Measurements from ENCODE around the gene ZNF592.

The ZNF592 gene

DNA sequence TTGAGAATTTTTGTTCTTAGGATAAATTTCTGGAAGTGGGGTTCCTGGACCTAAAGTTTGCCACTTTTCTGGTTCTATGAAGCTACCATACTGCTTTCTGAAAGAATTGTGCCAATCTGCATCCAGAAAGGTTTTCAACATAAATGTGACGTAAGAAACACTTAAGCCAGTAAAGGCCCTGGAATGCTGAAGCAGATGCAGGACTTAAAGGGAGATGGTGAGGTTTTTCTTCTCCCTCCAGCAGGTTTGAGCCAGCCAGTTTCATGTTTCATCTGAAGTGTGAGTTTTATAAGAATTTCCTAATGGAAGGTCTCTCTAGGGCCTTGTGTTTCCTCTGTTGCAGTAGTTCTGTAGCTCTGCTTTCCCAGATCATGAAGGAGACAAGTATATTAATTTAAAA is 33.1 kb downstream of the ZNF592 start:
- DNase-seq (ENCODE audit: low read depth in 2 of 2): no peak

DNA sequence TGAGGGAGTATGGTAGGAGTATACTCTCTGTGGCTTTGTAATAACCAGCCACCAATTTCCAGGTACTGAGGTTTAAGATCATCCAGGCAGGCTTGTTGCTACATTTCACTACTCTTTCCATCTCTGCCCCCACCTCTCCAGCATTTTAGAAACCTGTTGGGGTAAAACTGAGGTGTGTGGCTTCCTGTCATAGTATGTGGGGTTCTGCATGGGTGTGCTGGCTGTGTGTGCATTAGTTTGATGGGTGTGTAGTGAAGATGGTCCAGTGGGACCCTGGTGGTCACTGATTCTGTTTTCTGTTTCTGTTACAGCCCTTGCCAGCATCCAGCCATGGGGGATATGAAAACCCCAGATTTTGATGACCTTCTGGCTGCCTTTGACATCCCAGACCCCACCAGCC is 34.0 kb downstream of the ZNF592 start:
- no peak for DNase-seq (ENCODE audit: low read depth in 2 of 2)

DNA sequence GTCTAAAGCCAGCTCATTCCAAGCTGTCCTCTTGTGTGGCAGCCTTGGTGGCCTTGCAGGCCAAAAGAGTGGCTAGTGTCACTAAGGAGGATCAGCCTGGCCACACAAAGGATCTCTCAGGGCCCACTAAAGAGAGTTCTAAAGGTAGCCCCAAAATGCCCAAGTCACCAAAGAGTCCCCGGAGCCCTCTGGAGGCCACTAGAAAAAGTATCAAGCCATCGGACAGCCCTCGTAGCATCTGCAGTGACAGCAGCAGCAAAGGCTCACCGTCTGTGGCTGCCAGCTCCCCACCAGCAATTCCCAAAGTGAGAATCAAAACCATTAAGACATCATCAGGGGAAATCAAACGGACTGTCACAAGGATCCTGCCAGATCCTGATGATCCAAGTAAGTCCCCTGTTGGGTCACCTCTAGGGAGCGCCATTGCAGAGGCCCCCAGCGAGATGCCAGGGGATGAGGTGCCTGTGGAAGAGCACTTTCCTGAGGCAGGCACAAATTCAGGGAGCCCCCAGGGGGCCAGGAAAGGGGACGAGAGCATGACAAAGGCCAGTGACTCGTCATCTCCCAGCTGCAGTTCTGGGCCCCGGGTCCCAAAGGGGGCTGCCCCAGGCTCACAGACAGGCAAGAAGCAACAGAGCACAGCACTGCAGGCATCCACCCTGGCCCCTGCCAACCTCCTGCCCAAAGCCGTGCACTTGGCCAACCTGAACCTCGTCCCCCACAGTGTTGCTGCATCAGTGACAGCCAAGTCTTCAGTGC is 35.3 kb downstream of the ZNF592 start:
- no peak for DNase-seq (ENCODE audit: low read depth in 2 of 2)

DNA sequence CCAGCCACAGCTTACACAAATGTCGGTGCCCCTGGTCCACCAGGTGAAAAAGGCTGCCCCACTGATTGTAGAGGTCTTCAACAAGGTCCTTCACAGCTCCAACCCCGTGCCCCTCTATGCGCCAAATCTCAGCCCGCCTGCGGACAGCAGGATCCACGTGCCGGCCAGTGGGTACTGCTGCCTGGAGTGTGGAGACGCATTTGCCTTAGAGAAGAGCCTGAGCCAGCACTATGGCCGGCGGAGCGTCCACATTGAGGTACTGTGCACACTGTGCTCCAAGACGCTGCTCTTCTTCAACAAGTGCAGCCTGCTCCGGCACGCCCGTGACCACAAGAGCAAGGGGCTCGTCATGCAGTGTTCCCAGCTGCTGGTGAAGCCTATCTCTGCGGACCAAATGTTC is 35.9 kb downstream of the ZNF592 start:
- no peak for DNase-seq (ENCODE audit: low read depth in 2 of 2)

DNA sequence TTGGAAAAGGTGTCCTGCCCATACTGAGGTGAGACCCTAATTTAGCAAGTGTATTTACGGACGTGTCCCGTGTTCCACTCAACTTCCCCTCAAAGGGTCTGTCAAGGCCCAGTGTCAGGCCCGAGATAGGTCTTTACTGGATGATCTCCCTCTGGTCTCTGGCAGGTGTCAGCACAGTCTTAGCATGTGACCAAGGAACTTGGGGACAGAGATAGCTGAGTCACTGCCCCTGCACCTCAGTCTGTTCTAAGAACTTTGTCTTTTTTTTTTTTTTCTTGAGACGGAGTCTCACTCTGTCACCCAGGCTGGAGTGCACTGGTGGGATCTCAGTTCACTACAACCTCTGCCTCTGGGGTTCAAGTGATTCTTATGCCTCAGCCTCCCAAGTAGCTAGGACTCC is 36.7 kb downstream of the ZNF592 start:
- DNase-seq (ENCODE audit: low read depth in 2 of 2): no peak

DNA sequence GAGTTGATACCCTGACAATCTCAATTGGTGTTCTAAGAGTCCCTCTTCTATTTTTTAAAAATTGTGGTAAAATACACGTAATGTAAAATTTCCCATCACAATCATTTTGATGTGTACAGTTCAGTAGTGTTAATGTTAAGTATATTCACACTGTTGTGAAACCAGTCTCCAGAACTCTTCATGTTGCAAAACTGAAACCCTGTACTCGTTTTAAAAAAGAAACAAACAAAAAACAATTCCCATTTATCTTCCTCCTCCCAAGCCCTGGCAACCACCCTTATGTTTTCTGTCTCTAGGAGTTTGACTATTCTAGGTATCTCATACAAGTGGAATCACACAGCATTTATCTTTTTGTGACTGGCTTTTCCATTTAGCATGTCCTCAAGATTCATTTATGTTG is 40.1 kb downstream of the ZNF592 start:
- DNase-seq (ENCODE audit: low read depth in 2 of 2): no peak

DNA sequence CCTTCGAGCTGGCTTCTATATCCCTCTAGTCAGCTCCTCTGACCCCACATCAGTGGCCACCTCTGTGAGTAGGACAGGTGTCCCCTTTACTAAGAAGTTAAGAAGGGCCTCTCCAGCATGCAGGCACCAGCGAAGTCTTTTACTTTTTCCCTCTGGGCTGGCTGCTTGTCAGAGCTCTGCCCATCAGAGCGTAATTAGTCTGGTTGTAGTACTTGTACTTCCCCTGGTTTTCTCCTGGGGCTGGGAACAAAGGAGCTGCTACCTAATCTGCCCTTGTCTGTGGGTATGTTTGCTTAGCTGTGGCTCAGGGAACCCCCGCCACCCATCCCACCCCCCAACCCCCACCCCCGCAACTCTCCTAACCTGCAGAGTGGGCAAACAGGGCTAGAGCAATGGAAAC is 41.4 kb downstream of the ZNF592 start:
- no peak for DNase-seq (ENCODE audit: low read depth in 2 of 2)

DNA sequence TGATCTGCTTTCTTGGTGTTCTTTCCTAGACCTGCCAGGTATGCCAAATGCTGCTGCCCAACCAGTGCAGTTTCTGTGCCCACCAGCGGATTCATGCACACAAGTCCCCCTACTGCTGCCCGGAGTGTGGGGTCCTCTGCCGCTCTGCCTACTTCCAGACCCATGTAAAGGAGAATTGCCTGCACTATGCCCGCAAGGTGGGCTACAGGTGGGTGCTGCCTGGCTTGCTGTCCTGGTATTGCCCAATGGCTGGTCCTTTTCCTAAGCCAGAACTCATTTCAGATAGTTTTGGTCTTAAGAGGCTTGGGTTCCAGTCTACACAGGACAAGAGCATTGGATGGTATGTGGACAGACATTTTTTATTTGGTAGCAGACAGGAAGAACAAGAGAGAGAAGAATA is 42.3 kb downstream of the ZNF592 start:
- no peak for DNase-seq (ENCODE audit: low read depth in 2 of 2)

DNA sequence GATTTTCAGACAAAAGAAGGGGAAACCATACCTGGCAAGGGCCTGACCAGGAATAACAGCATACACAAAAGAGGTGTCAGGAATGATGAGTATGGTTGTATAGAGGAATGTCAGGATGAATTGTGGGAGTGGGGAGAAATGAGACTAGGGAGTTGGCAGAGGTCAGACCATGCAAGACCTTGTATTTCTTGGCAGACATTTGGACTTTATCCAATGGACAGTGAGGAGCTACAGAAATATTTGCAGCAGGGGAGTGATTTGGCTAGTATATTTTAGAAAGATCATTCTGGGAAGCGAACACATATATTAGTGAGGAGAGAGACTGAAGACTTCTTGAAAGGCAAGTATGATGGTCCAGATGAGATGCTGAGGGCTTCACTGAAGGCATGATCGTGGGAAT is 43.4 kb downstream of the ZNF592 start:
- no peak for DNase-seq (ENCODE audit: low read depth in 2 of 2)

DNA sequence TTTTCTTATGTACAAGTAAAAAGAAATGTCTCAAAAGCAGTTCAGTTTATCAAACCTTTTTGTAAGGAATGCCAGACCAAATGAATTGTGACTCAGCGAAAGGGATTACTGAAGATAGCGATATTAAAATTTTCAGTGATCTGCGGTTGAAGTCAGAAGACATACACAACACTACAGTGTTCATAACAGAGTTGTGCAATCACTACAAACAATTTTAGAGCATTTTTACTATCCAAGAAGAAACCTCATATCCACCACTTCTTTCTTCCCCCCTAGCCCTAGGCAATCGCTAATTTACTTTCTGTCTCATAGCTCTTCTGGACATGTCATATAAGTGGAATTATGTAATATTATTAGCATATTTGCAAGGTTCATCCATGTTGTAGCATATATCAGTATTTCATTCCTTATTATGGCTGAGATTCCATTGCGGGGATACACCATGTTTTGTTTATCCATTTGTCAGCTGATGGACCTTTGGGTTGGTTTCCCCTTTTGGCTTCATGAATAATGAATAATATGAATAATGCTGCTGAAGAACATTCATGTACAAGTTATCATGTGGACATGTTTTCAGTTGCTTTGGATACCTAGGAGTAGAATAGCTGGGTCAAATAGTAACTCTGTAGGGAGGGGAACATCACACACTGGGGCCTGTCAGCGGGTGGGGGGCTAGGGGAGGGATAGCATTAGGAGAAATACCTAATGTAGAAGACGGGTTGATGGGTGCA is 45.2 kb downstream of the ZNF592 start:
- no peak for DNase-seq (ENCODE audit: low read depth in 2 of 2)

DNA sequence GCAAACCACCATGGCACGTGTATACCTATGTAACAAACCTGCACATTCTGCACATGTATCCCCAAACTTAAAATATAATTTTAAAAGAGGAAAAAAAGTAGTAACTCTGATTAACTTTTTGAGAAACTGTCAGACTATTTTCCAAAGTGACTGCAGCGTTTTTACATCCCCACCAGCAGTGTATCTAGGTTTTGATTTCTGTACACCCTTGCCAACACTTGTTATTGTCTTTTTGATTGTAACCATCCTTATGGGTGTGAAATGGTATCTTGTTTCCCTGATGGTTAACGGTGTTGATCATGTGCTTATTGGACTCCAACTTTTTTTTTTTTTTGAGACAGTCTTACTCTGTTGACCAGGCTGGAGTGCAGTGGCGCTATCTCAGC is 45.8 kb downstream of the ZNF592 start:
- no peak for DNase-seq (ENCODE audit: low read depth in 2 of 2)

DNA sequence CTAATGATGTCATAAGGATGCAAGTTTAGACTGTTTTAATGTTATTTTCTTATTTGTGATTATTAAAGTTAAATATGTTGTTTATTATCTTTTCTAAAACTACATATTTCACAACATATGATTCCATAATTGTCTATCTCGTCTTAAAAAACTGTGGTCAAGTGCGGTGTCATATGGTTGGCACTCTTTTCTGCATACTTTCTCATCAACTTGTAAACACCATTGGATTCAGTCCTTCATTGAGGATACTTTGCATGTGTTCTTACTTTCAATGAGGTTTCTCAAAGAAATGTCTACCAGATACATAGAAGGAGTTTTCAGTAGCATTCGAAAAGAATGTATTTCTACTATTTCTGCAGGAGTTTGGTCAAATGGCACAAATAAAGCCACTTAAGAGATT is 46.8 kb downstream of the ZNF592 start:
- DNase-seq (ENCODE audit: low read depth in 2 of 2): no peak

DNA sequence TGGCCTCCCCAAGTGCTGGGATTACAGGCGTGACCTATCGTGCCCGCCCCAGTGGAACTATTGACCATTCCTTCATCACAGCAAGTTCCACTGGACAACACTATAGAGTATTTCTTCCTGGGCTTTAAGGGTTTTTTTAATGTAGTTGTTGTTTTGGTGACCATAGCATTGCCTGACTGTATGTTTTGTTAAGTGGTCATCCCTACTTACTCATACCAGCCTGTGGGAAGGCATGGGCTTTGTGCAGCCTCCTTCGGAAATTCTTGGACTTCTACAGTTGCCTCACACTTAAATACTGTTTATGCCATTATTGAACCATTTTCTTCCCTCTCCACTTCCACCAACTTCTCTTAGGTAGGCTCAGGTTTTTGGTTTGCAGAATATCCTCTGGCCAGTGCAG is 48.8 kb downstream of the ZNF592 start:
- no peak for DNase-seq (ENCODE audit: low read depth in 2 of 2)

DNA sequence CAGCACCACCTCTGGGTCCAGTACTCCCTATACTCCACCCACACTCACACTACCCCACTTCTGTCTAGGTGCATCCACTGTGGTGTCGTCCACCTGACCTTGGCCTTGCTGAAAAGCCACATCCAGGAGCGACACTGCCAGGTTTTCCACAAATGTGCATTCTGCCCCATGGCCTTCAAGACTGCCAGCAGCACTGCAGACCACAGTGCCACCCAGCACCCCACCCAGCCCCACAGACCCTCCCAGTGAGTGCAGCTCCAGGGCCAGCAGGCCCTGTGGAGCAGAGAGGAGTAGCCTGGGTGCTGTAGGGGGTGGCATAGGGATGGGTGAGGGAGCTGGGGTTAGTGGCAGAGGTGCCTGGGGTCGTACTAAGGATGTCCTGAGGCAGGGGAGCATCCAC is 49.4 kb downstream of the ZNF592 start:
- no peak for DNase-seq (ENCODE audit: low read depth in 2 of 2)

DNA sequence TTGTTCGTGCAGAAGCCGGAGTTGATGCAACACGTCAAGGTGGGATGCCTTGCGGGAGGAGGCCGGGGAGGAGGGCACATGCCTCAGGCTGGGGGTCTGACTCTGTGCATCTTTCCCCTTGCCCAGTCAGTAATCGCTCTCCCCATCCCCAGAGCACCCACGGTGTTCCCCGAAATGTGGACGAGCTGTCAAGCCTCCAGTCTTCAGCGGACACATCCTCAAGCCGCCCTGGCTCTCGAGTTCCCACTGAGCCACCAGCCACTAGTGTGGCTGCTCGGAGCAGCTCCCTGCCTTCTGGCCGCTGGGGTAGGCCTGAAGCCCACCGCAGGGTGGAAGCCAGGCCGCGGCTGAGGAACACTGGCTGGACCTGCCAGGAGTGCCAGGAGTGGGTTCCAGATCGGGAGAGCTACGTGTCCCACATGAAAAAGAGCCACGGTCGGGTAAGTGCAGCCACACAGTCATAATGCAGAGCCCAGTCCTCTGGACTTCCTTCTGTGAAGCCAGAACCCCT is 50.1 kb downstream of the ZNF592 start:
- no peak for DNase-seq (ENCODE audit: low read depth in 2 of 2)

DNA sequence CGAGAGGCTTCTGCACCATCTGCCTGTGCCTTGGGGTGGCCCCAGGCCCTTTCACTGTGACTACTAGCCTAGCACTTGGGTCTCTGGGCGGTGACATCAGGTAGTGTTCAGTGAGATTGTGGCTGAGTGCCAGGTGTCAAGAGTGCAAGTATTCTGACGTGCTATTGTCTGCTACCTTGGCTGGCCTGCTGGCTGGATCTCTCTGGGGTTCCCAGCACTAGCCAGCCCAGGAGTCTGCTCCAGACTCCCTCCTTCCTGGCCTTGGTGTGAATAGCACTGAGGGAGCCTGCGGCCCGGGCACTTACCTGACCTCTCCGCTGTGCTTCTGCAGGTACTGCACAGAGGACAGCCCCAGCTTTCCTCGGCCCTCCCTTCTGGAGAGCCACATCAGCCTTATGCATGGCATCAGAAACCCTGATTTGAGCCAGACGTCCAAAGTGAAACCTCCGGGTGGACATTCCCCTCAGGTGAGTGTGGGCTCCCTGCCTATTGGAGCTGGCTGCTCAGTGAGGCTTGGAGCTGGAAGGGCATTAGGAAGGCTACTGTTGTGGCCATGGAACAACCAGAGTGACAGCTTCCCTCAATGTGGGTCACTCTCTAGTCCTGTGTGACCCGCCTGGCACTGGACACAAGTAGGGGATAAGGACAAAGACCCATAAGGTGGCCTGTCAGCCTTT is 51.3 kb downstream of the ZNF592 start:
- no peak for DNase-seq (ENCODE audit: low read depth in 2 of 2)

DNA sequence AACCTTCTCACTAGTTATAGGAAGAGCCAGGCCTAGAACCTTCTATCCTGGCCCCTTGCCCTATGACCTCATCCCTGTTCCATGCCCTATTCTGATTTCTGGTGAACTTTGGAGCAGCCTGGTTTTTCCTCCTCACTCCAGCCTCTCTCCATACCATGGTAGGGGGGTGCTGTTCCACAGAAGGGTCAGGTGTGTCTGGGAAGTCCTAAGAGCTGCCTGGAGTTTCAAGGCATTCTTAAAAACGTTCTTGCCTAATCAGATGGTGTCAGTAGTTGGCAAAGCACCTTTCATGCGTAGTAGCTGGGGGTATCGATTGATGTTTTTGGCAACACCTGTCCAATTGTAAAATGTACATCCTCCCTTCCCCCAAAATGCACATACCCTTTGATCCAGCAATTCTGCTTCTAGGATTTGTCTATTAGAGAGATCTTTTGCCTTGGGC is 52.0 kb downstream of the ZNF592 start:
- DNase-seq (ENCODE audit: low read depth in 2 of 2): no peak

DNA sequence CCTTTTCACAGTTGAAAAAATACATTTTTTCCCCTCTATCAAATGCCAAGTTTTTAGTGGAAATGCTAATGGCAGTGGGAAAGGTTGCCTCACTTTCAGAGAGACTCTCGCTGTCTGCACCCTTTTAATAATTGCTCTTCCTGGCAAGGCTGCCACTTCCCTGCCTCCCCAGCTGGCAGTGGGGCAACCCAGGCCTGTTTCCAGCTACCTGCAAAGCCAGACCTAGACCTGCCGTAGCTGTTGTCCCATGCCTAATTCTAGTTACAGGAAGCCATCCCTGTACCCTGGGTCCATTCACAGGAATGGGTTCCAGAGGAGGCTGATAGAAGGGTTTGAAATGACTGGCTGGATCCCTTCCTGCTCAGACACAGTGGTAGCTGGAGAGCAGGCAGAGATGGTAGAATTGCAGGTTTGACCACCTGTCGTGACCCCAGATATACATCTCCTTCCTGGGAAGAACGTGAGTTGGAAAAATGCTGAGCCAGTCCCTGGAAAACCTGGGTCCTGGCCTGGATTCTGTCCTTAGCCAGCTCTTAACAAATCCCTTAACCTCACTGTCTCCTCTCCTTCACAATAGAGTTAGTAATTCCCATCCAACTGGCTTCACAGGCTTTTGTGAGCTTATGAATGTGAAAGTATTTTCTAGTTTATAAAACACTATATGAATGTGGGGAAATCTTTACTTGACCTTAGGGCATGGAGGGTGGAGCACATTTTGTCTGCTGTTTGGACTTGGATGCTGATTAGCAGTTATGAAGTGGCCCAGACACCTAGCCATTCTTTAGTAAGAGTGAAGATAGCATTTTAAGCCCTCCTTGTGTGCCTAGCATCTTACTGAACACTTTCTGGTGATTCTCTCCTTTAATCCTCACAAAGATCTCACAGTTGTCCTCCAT is 55.9 kb downstream of the ZNF592 start:
- DNase-seq (ENCODE audit: low read depth in 2 of 2): no peak

DNA sequence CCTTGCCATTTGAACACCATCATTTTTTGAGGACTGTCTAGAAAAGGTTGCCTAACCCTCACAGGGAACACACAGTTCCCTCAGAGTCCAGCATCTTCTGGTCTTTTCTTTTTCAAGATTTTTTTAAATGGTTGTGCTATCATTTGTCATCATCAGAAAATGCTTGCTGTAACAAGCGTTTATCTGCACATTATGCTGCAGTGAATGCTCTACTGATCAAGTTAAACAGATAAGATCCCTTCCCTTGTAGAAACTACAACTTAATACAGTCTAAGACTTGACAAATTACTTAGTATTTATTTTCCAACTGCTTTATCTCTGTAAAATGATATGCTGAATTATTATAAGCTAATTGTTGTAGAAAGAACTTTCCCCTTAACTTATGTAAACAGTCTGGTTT is 56.8 kb downstream of the ZNF592 start:
- no peak for DNase-seq (ENCODE audit: low read depth in 2 of 2)

DNA sequence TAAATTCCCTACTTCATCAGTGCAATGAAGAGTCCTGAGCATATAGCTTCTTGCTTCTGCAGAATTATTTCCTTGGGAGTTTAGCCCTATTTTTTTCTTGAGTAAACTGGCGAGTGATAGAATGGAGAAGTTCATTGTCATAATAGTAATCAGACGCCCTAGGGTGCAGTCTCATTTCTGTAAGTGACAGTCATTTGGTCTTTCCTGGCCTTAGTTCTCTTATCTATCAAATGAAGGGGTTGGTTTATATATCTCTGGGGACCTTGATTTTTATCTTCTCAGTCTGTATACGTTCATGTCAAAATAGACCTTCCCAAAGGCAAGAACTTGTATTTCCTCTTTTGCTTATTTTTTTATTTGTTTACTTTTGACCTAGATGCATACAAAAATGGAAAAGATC is 58.8 kb downstream of the ZNF592 start:
- no peak for DNase-seq (ENCODE audit: low read depth in 2 of 2)

DNA sequence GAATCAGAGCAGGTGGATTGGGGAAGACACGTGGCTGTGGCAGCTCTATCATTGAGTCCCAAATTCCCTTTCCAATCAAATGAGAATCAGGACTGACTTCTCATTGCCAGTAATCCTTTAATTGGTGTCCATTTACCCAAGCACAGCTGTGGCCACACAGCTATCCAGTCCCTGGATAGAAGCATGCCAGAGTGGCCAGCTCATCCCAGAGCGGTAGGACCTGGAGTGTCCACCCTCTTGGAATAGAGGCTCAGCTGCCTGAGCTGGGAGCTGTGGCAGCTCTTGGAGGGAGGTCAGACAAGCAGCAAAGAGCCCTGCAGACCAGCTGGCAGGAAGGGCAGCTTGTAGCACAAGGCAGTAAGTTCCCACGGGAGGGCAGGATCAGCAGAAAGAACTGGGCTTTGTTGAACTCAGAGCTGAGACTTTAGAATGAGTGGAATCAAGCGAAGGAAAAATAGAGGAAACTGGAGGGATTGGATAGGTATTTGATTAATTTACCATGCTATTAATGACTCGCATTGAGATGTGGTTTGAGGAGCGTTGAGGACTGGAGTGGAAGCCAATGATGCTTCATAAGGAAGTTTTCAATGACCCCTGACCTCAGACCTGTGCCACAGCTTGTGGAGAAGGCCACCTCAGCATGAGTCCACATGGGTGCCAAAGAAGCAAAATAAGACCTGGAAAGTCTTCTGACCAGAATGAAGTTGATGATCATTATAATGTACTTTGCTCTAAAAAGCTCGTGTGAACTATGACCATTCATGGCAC is 61.9 kb downstream of the ZNF592 start:
- DNase-seq (ENCODE audit: low read depth in 2 of 2): no peak
